Testis (tissue), 2 donors: ENCODE data around the gene SH3RF2.

Experiments
- POLR2A ChIP-seq: fragments of 450-650 bp; IDR thresholded peaks from one replicate; pipeline ENCODE4 v1.6.1; 2017; ENCODE audit warnings: antibody characterized with exemption, mild to moderate bottlenecking, moderate library complexity
- TF ChIP-seq, protein P1 (sequence below), 3 experiments: fragments of 450-650 bp in 2 of 3; fragments of 200-600 bp in 1 of 3; sonication (generic) in 1 of 3; IDR thresholded peaks; one replicate each; pipeline ENCODE4 v1.5.1; 2016 to 2019; ENCODE audit warnings: antibody characterized with exemption in 3 of 3, mild to moderate bottlenecking in 2 of 3, moderate library complexity in 1 of 3

DNA sequence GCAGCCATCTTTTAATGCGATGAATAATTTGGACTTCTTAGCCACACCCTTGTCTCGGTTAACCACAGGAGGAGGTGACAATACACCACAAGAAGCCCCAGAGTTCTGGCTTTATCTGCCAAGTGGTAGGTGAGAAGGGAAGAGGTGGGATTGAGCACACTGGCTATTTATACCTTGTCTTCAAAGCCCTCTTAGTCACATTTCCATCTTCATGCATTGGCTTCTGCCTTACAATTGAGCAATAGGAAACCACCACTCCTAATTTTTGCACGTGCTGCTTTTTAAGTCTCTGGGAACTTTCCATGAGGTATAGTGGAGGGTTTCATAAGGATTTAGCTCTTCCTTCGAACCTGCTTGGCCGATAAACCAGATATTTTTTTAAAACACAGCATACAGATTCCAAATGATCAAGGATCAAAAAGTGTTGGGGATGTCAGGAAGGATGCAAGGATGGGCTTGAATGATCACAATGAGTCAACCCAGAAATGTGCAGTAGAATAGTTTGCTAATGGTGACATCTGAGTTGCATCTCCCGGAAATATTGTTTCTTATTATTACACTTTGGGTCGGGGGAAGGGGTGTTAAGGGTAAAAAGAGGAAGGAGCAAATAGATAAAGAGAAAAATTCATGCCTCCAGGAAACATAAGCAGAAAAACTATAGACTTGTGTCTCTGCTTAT, 143.5 kb downstream of the SH3RF2 start:
- TF ChIP-seq, protein P1, sequence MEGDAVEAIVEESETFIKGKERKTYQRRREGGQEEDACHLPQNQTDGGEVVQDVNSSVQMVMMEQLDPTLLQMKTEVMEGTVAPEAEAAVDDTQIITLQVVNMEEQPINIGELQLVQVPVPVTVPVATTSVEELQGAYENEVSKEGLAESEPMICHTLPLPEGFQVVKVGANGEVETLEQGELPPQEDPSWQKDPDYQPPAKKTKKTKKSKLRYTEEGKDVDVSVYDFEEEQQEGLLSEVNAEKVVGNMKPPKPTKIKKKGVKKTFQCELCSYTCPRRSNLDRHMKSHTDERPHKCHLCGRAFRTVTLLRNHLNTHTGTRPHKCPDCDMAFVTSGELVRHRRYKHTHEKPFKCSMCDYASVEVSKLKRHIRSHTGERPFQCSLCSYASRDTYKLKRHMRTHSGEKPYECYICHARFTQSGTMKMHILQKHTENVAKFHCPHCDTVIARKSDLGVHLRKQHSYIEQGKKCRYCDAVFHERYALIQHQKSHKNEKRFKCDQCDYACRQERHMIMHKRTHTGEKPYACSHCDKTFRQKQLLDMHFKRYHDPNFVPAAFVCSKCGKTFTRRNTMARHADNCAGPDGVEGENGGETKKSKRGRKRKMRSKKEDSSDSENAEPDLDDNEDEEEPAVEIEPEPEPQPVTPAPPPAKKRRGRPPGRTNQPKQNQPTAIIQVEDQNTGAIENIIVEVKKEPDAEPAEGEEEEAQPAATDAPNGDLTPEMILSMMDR (IDR thresholded peaks at IDR 0.05), result no peak
- no peak for TF ChIP-seq POLR2A
